H1 (cell line): ENCODE measurements around the gene DCTPP1. TPM values are rescaled to one million over a fixed set of nuclear protein-coding genes. Genes with fewer than 3 reads are reported as not detected.

Experiments
- CHD1 ChIP-seq: IDR thresholded peaks from 2 replicates; pipeline ENCODE4 v1.6.1; 2012; ENCODE audit warnings: low read depth, low read length, improper control_type of control experiment
- FOSL1 ChIP-seq: IDR thresholded peaks from 2 replicates; pipeline ENCODE4 v1.6.1; 2011; ENCODE audit warnings: mild to moderate bottlenecking, low read depth, low read length, moderate library complexity; ENCODE audit not compliant: insufficient read depth
- GTF2F1 ChIP-seq: IDR thresholded peaks from 2 replicates; pipeline ENCODE4 v1.6.1; 2012; ENCODE audit warnings: low read depth, low read length, improper control_type of control experiment, borderline replicate concordance
- JUND ChIP-seq: IDR thresholded peaks from 2 replicates; pipeline ENCODE4 v1.6.1; 2011; ENCODE audit warnings: mild to moderate bottlenecking, improper control_type of control experiment, low read length
- NANOG ChIP-seq: IDR thresholded peaks from 2 replicates; pipeline ENCODE4 v1.6.1; 2011; ENCODE audit warnings: low read length, low read depth, mild to moderate bottlenecking, inconsistent platforms; ENCODE audit not compliant: insufficient read depth, poor library complexity, severe bottlenecking
- polyA plus RNA-seq, 7 experiments: library from polyadenylated mRNA; depleted of rRNA in 3 of 7; stranded (reverse) in 5 of 7; unstranded in 2 of 7; fragments of >200 nt in 5 of 7; fragments of 200-250 nt in 2 of 7; gene quantifications; 1 replicate in 5 of 7; 2 replicates in 1 of 7; 4 replicates in 1 of 7; pipeline versions ENCODE4 v1.2.1 to v1.2.3, GENCODE V29; 2011 to 2013; ENCODE audit warnings: missing spikeins in 2 of 7, mixed read lengths in 2 of 7
- total RNA-seq: library from RNA; stranded (reverse); fragmentation: NEBNext Ultra II Directional; extraction: Animal tissue kit (Norgen Biotek cat#: 25700); gene quantifications from 2 replicates; pipeline ENCODE4 v1.2.1, GENCODE V29; 2021
- TF ChIP-seq, protein P1 (sequence below): fragments of 300-600 bp; sonication (generic); IDR thresholded peaks from 2 replicates; pipeline ENCODE4 v1.7.1; 2012; ENCODE audit warnings: low read length, moderate library complexity, mild to moderate bottlenecking, inconsistent platforms; ENCODE audit not compliant: insufficient replicate concordance
- TF ChIP-seq, protein P2 (sequence below): IDR thresholded peaks from 2 replicates; pipeline ENCODE4 v1.6.1; 2012; ENCODE audit warnings: low read length, inconsistent platforms

The DCTPP1 gene
- total and polyA plus RNA-seq, 2 of the 8 experiments (the other 6 are each of a cell fraction or from before 2014, with no cell fraction given): 94.5 to 103 TPM

DNA sequence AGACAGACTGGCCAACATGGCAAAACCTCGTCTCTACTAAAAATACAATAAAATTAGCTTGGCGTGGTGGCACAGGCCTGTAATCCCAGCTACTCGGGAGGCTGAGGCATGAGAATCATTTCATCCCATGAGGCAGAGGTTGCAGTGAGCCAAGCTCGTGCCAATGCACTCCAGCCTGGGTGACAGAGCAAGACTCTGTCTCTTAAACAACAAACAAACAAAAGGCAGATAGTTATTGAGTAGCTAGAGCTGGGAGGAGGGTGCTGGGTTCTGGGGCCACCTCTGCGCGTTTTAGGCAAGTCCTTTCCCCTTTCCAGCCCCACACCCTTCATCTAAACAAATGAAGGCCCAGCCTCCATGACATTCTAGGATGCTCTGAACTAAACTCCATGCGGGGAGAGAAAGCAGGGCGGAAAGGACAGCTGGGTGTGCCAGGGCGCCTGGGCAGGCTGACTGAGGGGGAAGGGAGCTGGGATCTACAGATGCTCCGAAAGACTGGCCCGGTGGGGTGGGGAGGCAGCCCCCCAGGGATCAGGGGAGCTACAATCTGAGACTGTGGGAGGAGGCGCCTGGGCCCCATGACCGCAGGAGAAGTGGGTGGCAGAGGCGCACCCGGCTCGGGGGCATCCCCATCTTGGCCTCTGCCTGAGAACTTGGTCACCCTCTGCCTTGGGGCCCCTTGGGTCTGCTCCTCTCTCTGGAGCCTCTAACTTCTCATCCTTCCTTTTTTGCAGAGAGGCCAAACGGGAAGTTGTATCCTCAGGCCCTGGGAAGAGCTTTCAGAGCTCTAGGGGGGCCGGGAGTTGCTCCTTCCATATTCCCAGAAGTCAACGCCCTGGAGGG, 43.6 kb upstream of the DCTPP1 start (continued):
- TF ChIP-seq, protein P1, sequence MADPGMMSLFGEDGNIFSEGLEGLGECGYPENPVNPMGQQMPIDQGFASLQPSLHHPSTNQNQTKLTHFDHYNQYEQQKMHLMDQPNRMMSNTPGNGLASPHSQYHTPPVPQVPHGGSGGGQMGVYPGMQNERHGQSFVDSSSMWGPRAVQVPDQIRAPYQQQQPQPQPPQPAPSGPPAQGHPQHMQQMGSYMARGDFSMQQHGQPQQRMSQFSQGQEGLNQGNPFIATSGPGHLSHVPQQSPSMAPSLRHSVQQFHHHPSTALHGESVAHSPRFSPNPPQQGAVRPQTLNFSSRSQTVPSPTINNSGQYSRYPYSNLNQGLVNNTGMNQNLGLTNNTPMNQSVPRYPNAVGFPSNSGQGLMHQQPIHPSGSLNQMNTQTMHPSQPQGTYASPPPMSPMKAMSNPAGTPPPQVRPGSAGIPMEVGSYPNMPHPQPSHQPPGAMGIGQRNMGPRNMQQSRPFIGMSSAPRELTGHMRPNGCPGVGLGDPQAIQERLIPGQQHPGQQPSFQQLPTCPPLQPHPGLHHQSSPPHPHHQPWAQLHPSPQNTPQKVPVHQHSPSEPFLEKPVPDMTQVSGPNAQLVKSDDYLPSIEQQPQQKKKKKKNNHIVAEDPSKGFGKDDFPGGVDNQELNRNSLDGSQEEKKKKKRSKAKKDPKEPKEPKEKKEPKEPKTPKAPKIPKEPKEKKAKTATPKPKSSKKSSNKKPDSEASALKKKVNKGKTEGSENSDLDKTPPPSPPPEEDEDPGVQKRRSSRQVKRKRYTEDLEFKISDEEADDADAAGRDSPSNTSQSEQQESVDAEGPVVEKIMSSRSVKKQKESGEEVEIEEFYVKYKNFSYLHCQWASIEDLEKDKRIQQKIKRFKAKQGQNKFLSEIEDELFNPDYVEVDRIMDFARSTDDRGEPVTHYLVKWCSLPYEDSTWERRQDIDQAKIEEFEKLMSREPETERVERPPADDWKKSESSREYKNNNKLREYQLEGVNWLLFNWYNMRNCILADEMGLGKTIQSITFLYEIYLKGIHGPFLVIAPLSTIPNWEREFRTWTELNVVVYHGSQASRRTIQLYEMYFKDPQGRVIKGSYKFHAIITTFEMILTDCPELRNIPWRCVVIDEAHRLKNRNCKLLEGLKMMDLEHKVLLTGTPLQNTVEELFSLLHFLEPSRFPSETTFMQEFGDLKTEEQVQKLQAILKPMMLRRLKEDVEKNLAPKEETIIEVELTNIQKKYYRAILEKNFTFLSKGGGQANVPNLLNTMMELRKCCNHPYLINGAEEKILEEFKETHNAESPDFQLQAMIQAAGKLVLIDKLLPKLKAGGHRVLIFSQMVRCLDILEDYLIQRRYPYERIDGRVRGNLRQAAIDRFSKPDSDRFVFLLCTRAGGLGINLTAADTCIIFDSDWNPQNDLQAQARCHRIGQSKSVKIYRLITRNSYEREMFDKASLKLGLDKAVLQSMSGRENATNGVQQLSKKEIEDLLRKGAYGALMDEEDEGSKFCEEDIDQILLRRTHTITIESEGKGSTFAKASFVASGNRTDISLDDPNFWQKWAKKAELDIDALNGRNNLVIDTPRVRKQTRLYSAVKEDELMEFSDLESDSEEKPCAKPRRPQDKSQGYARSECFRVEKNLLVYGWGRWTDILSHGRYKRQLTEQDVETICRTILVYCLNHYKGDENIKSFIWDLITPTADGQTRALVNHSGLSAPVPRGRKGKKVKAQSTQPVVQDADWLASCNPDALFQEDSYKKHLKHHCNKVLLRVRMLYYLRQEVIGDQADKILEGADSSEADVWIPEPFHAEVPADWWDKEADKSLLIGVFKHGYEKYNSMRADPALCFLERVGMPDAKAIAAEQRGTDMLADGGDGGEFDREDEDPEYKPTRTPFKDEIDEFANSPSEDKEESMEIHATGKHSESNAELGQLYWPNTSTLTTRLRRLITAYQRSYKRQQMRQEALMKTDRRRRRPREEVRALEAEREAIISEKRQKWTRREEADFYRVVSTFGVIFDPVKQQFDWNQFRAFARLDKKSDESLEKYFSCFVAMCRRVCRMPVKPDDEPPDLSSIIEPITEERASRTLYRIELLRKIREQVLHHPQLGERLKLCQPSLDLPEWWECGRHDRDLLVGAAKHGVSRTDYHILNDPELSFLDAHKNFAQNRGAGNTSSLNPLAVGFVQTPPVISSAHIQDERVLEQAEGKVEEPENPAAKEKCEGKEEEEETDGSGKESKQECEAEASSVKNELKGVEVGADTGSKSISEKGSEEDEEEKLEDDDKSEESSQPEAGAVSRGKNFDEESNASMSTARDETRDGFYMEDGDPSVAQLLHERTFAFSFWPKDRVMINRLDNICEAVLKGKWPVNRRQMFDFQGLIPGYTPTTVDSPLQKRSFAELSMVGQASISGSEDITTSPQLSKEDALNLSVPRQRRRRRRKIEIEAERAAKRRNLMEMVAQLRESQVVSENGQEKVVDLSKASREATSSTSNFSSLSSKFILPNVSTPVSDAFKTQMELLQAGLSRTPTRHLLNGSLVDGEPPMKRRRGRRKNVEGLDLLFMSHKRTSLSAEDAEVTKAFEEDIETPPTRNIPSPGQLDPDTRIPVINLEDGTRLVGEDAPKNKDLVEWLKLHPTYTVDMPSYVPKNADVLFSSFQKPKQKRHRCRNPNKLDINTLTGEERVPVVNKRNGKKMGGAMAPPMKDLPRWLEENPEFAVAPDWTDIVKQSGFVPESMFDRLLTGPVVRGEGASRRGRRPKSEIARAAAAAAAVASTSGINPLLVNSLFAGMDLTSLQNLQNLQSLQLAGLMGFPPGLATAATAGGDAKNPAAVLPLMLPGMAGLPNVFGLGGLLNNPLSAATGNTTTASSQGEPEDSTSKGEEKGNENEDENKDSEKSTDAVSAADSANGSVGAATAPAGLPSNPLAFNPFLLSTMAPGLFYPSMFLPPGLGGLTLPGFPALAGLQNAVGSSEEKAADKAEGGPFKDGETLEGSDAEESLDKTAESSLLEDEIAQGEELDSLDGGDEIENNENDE: no peak
- TF ChIP-seq FOSL1: no peak
- TF ChIP-seq JUND: no peak
- TF ChIP-seq, protein P2, sequence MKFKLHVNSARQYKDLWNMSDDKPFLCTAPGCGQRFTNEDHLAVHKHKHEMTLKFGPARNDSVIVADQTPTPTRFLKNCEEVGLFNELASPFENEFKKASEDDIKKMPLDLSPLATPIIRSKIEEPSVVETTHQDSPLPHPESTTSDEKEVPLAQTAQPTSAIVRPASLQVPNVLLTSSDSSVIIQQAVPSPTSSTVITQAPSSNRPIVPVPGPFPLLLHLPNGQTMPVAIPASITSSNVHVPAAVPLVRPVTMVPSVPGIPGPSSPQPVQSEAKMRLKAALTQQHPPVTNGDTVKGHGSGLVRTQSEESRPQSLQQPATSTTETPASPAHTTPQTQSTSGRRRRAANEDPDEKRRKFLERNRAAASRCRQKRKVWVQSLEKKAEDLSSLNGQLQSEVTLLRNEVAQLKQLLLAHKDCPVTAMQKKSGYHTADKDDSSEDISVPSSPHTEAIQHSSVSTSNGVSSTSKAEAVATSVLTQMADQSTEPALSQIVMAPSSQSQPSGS: no peak
- no peak for TF ChIP-seq CHD1
- no peak for TF ChIP-seq GTF2F1
- TF ChIP-seq NANOG: no peak
